SJCRH30 (cell line): ENCODE measurements around the gene FLAD1. TPM values are rescaled to one million over a fixed set of nuclear protein-coding genes. Genes with fewer than 3 reads are reported as not detected.
A peak's percentile ranks its signal among the peaks of the same experiment; 100 is the strongest.

Source experiments
- DNase-seq, 2 experiments: peaks; one replicate each; pipeline ENCODE4 v3.0.0-alpha.2; 2015 to 2020
- H3K27ac ChIP-seq: fragments of 250-450 bp; sonication (Bioruptor Pico); 2 replicates; pipeline ENCODE4 v1.5.1; 2020; ENCODE audit warnings: mild to moderate bottlenecking, moderate library complexity
- H3K27me3 ChIP-seq: fragments of 250-450 bp; sonication (Bioruptor Pico); 2 replicates; pipeline ENCODE4 v1.5.1; 2020; ENCODE audit warnings: mild to moderate bottlenecking, moderate library complexity
- H3K36me3 ChIP-seq: fragments of 250-450 bp; sonication (Bioruptor Pico); 2 replicates; pipeline ENCODE4 v1.5.1; 2020; ENCODE audit warnings: mild to moderate bottlenecking, moderate library complexity
- H3K4me1 ChIP-seq: fragments of 250-450 bp; sonication (Bioruptor Pico); 2 replicates; pipeline ENCODE4 v1.5.1; 2020; ENCODE audit warnings: mild to moderate bottlenecking, moderate library complexity
- H3K4me3 ChIP-seq: fragments of 250-450 bp; sonication (Bioruptor Pico); 2 replicates; pipeline ENCODE4 v1.5.1; 2020; ENCODE audit warnings: mild to moderate bottlenecking, moderate library complexity
- H3K9me3 ChIP-seq: fragments of 250-450 bp; sonication (Bioruptor Pico); replicated peaks from 2 replicates; pipeline ENCODE4 v1.5.1; 2020; ENCODE audit warnings: mild to moderate bottlenecking, moderate library complexity
- total RNA-seq: library from RNA; depleted of rRNA; stranded (reverse); fragments of >200 nt; shearing (Covaris generic); gene quantifications from 2 replicates; pipeline ENCODE4 v1.2.3, GENCODE V29; 2014; rRNA removed

The FLAD1 gene
- 25.6 and 28.0 TPM in 2 replicates for total RNA-seq

- DNase-seq: peak; percentile 99
- no peaks in the 10 kb centered on the region for H3K27me3 ChIP-seq
- H3K9me3 ChIP-seq: no peaks in the 10 kb centered on the region
- H3K4me1 ChIP-seq: no peaks in the 10 kb centered on the region
- H3K36me3 ChIP-seq: peaks cover 30% of the 10 kb centered on the region
- peak within 1 kb of the TSS; percentile 70 for H3K4me3 ChIP-seq
- H3K27ac ChIP-seq: peak within 1 kb of the TSS; percentile 31
These were observed at the start of gene FLAD1 for GRCh38 chr1:154982897-154983648. TSS of gene FLAD1 (plus strand) at chr1:154983344. CDS start at chr1:154983695, 351 bp downstream.

GRCh38 chr1:154934358-154934948, 48.7 kb upstream of the FLAD1 start:
- no peaks in the 10 kb centered on the region for H3K4me1 ChIP-seq
- no peak for DNase-seq
- no peaks in the 10 kb centered on the region for H3K36me3 ChIP-seq
- no peak overlapping the region for H3K4me3 ChIP-seq
- H3K27ac ChIP-seq: no peak overlapping the region
- H3K9me3 ChIP-seq: no peaks in the 10 kb centered on the region
- no peaks in the 10 kb centered on the region for H3K27me3 ChIP-seq

- Histone ChIP-seq H3K4me3 (peak overlapping the region; percentile 64), H3K9me3 (no peaks in the 10 kb centered on the region), H3K27ac (peak overlapping the region; percentile 93)
These were observed 47.2 kb upstream of the FLAD1 start for GRCh38 chr1:154935749-154936554.

GRCh38 chr1:154936555-154937084, 46.5 kb upstream of the FLAD1 start, which contains the start of gene PMVK:
TSS of gene PMVK (minus strand) at chr1:154936719. CDS start at chr1:154936685, 34 bp downstream.
- Histone ChIP-seq H3K27ac (peak within 1 kb of the TSS; percentile 93), H3K4me1 (0 out of 2 replicates have a peak, but pooled peaks cover 3% of the 10 kb centered on the region), H3K4me3 (peak within 1 kb of the TSS; percentile 64), H3K27me3 (no peaks in the 10 kb centered on the region), H3K9me3 (no peaks in the 10 kb centered on the region), H3K36me3 (no peaks in the 10 kb centered on the region)
- peak; percentile 93 to 94 for DNase-seq

More at GRCh38 chr1:154935749-154936554, 47.2 kb upstream of the FLAD1 start:
- no peaks in the 10 kb centered on the region for H3K4me1 ChIP-seq
- DNase-seq: no peak
- H3K27me3 ChIP-seq: no peaks in the 10 kb centered on the region
- H3K36me3 ChIP-seq: no peaks in the 10 kb centered on the region

- DNase-seq: peak; percentile 83 to 88
- H3K9me3 ChIP-seq: no peaks in the 10 kb centered on the region
- no peaks in the 10 kb centered on the region for H3K27me3 ChIP-seq
- H3K27ac ChIP-seq: peak overlapping the region; percentile 93
- H3K4me3 ChIP-seq: peak overlapping the region; percentile 64
- H3K36me3 ChIP-seq: no peaks in the 10 kb centered on the region
- H3K4me1 ChIP-seq: 0 out of 2 replicates have a peak, but pooled peaks cover 3% of the 10 kb centered on the region
These were observed 45.8 kb upstream of the FLAD1 start for GRCh38 chr1:154937085-154937987.

GRCh38 chr1:154937988-154938386, 45.2 kb upstream of the FLAD1 start:
- peaks cover 3% of the 10 kb centered on the region; the same call in 1 of the 2 replicates for H3K4me1 ChIP-seq
- no peaks in the 10 kb centered on the region for H3K36me3 ChIP-seq
- H3K9me3 ChIP-seq: no peaks in the 10 kb centered on the region
- peak overlapping the region; percentile 64 for H3K4me3 ChIP-seq
- no peak overlapping the region; the same call in 1 of the 2 replicates for H3K27ac ChIP-seq
- no peak for DNase-seq
- H3K27me3 ChIP-seq: no peaks in the 10 kb centered on the region

- Histone ChIP-seq H3K27me3 (no peaks in the 10 kb centered on the region), H3K36me3 (no peaks in the 10 kb centered on the region), H3K4me3 (no peak overlapping the region), H3K4me1 (peaks cover 7% of the 10 kb centered on the region), H3K9me3 (no peaks in the 10 kb centered on the region), H3K27ac (no peak overlapping the region)
- DNase-seq: no peak
These were observed 44.3 kb upstream of the FLAD1 start for GRCh38 chr1:154938604-154939399.

DNA sequence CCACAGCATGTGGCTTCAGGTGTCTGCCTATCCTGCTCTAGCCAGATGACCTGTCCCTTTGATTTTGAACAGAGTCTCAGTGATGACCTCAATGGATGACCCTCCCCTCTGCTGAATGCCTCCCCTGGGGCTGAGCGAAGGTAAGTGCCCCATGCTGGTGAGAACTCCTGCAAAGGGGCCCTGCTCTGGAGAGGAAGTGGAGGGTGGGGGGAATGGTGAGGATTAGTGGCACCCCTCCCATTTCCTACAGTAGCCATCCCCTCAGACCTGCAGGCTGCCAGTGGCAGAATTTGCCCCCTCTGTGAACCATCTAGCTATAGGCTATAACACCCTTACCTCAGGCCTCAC, 43.0 kb upstream of the FLAD1 start:
- Histone ChIP-seq H3K36me3 (peaks cover under 1% of the 10 kb centered on the region; the same call in 1 of the 2 replicates), H3K4me1 (peaks cover 17% of the 10 kb centered on the region), H3K27me3 (no peaks in the 10 kb centered on the region), H3K9me3 (no peaks in the 10 kb centered on the region), H3K4me3 (no peak overlapping the region), H3K27ac (no peak overlapping the region)
- no peak for DNase-seq

- no peaks in the 10 kb centered on the region for H3K9me3 ChIP-seq
- H3K27ac ChIP-seq: no peak overlapping the region
- H3K4me3 ChIP-seq: no peak overlapping the region
- peaks cover 17% of the 10 kb centered on the region for H3K4me1 ChIP-seq
- no peak for DNase-seq
- H3K27me3 ChIP-seq: no peaks in the 10 kb centered on the region
- H3K36me3 ChIP-seq: peaks cover 3% of the 10 kb centered on the region; the same call in 1 of the 2 replicates
These were observed 42.4 kb upstream of the FLAD1 start for GRCh38 chr1:154940651-154941194.

GRCh38 chr1:154941333-154942013, 41.7 kb upstream of the FLAD1 start:
- Histone ChIP-seq H3K27me3 (no peaks in the 10 kb centered on the region), H3K9me3 (no peaks in the 10 kb centered on the region), H3K4me1 (peaks cover 17% of the 10 kb centered on the region), H3K4me3 (no peak overlapping the region), H3K36me3 (peaks cover 3% of the 10 kb centered on the region; the same call in 1 of the 2 replicates), H3K27ac (no peak overlapping the region)
- peak in 1 of 2 experiments; percentile 26 for DNase-seq

DNA sequence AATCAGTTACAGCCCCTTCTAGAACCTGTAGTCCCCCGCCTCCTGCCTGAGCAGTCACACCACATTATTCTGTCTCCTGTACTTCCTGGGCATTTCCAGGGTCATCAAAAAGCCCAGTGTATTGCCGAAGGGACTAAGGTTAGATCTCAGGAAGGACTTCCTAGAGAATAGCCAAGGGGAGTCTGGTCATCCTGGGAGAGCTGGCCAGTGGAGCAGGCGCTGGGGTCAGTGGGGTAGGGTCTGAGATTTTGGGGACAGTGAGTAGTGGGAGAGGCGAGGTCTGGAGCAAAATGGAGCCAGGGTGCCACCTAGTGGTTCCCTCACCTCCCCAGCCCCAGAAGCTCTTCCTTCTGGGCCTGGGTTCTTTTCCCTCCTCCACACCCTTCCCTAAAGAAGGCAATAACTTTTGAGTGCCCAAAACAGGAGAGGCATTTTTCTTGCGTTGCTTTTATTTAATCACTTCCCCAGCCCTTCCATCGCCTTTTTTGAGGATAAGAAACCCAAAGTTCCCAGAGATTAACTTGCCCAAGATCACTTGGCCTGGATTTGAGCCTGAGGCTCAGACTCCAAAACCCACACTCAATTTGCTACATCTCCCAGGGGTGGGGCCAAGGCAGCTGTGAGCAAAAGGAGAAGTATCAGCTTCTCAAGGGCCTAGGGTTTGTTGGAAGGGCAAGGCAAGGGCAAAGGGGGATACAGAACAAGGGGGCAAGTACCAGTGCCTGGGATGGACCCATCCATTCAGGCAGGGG, 39.3 kb upstream of the FLAD1 start:
- peaks cover 3% of the 10 kb centered on the region; the same call in 1 of the 2 replicates for H3K36me3 ChIP-seq
- peaks cover 17% of the 10 kb centered on the region for H3K4me1 ChIP-seq
- peak overlapping the region; percentile 43 for H3K27ac ChIP-seq
- peak; percentile 40 to 74 for DNase-seq
- no peaks in the 10 kb centered on the region for H3K27me3 ChIP-seq
- H3K9me3 ChIP-seq: no peaks in the 10 kb centered on the region
- no peak overlapping the region for H3K4me3 ChIP-seq
